Neuronal stem cell (in vitro differentiated cells): ENCODE results near the gene TSSC4.

Experiments used
- DNase-seq: peaks from one replicate; pipeline ENCODE4 v3.0.0-alpha.2; 2013; ENCODE audit warnings: low spot score
- H2AFZ ChIP-seq: one replicate; pipeline ENCODE4 v1.6.1; 2013; ENCODE audit warnings: mild to moderate bottlenecking, low read length, inconsistent platforms
- H2AK5ac ChIP-seq: 2 replicates; pipeline ENCODE4 v1.6.1; 2013; ENCODE audit warnings: low read depth, mild to moderate bottlenecking, inconsistent platforms, low read length, moderate library complexity, mixed read lengths
- H2BK120ac ChIP-seq: 2 replicates; pipeline ENCODE4 v1.6.1; 2013; ENCODE audit warnings: low read depth, mild to moderate bottlenecking, inconsistent platforms, low read length, moderate library complexity, mixed read lengths
- H2BK12ac ChIP-seq: one replicate; pipeline ENCODE4 v1.6.1; 2013; ENCODE audit warnings: low read length, inconsistent platforms
- H2BK15ac ChIP-seq: 2 replicates; pipeline ENCODE4 v1.6.1; 2013; ENCODE audit warnings: mild to moderate bottlenecking, low read length, inconsistent platforms, mixed read lengths
- H2BK5ac ChIP-seq: one replicate; pipeline ENCODE4 v1.6.1; 2013; ENCODE audit warnings: inconsistent platforms, mild to moderate bottlenecking, low read length, moderate library complexity
- H3K14ac ChIP-seq: one replicate; pipeline ENCODE4 v1.6.1; 2013; ENCODE audit warnings: low read length, inconsistent platforms
- H3K18ac ChIP-seq: 2 replicates; pipeline ENCODE4 v1.6.1; 2013; ENCODE audit warnings: low read length, inconsistent platforms
- H3K23ac ChIP-seq: 2 replicates; pipeline ENCODE4 v1.6.1; 2013; ENCODE audit warnings: low read depth, mild to moderate bottlenecking, mixed read lengths, low read length, inconsistent platforms; ENCODE audit not compliant: poor library complexity
- H3K27ac ChIP-seq: replicated peaks from 3 replicates; pipeline ENCODE4 v1.5.1; 2013; ENCODE audit warnings: low read length, inconsistent platforms
- H3K27me3 ChIP-seq, 3 experiments: 2 replicates each; pipeline ENCODE4 v1.6.1; 2013; ENCODE audit warnings: low read length in 3 of 3, mild to moderate bottlenecking in 2 of 3, inconsistent platforms in 1 of 3, low read depth in 1 of 3, mixed read lengths in 1 of 3, moderate library complexity in 1 of 3; ENCODE audit not compliant: control insufficient read depth in 3 of 3, insufficient read depth in 3 of 3
- H3K36me3 ChIP-seq, 2 donors: replicated peaks in 1 of 2; 2 replicates each; pipeline ENCODE4 v1.6.1; 2013; ENCODE audit warnings: low read length in 2 of 2; ENCODE audit not compliant: control insufficient read depth in 2 of 2, insufficient read depth in 2 of 2
- H3K4ac ChIP-seq: 2 replicates; pipeline ENCODE4 v1.6.1; 2013; ENCODE audit warnings: inconsistent platforms, mild to moderate bottlenecking, low read length, moderate library complexity
- H3K4me1 ChIP-seq, 2 donors: 1 replicate in 1 of 2; 2 replicates in 1 of 2; pipeline ENCODE4 v1.6.1; 2013; ENCODE audit warnings: low read length in 2 of 2, low read depth in 1 of 2; ENCODE audit not compliant: control insufficient read depth in 2 of 2, insufficient read depth in 1 of 2
- H3K4me2 ChIP-seq: one replicate; pipeline ENCODE4 v1.6.1; 2013; ENCODE audit warnings: mild to moderate bottlenecking, low read length, inconsistent platforms; ENCODE audit not compliant: insufficient read depth, poor library complexity, severe bottlenecking
- H3K4me3 ChIP-seq, 2 donors: 2 replicates each; pipeline ENCODE4 v1.5.1; 2013; ENCODE audit warnings: low read length in 2 of 2, mild to moderate bottlenecking in 2 of 2, inconsistent platforms in 1 of 2, moderate library complexity in 1 of 2
- H3K79me1 ChIP-seq: one replicate; pipeline ENCODE4 v1.6.1; 2013; ENCODE audit warnings: low read depth, mild to moderate bottlenecking, inconsistent platforms, low read length, moderate library complexity
- H3K9ac ChIP-seq: one replicate; pipeline ENCODE4 v1.6.1; 2013; ENCODE audit warnings: mild to moderate bottlenecking, low read depth, low read length, inconsistent platforms; ENCODE audit not compliant: poor library complexity
- H3K9me3 ChIP-seq, 2 donors: replicated peaks in 1 of 2; 2 replicates each; pipeline versions ENCODE3 to v1.6.1; 2013; ENCODE audit warnings: low read length in 2 of 2, mild to moderate bottlenecking in 2 of 2, inconsistent platforms in 1 of 2, low read depth in 1 of 2, mixed read lengths in 1 of 2, moderate library complexity in 1 of 2; ENCODE audit not compliant: control insufficient read depth in 2 of 2, insufficient read depth in 1 of 2
- H4K8ac ChIP-seq: one replicate; pipeline ENCODE4 v1.6.1; 2013; ENCODE audit warnings: low read depth, mild to moderate bottlenecking, inconsistent platforms, low read length, moderate library complexity
- H4K91ac ChIP-seq: one replicate; pipeline ENCODE4 v1.6.1; 2013; ENCODE audit warnings: low read length, low read depth, mild to moderate bottlenecking, inconsistent platforms; ENCODE audit not compliant: poor library complexity
- WGBS, 2 donors: extraction: QIAGEN DNeasy Blood & Tissue Kit; methylation state at CpG; one replicate each; pipeline ENCODE4 v1.1.7; 2013; ENCODE audit warnings: missing lambda C conversion rate in 2 of 2, mixed read lengths in 1 of 2; ENCODE audit not compliant: insufficient read length in 2 of 2, insufficient replicate concordance in 1 of 2; ENCODE audit errors: extremely low coverage in 2 of 2; 5-methylcytosine and 5-hydroxymethylcytosine counted together

TSSC4 gene

GRCh38 chr11:2436521-2437031 is 36.0 kb downstream of the TSSC4 start:
- peak overlapping the region; percentile 52 for H2BK12ac ChIP-seq
- peaks cover 0 to 2% of the 10 kb centered on the region in 2 donors for H3K36me3 ChIP-seq
- peak overlapping the region; percentile 56 for H3K18ac ChIP-seq
- H3K79me1 ChIP-seq: no peaks in the 10 kb centered on the region
- peak overlapping the region; percentile 37 for H2BK15ac ChIP-seq
- peak overlapping the region; percentile 17 for H4K8ac ChIP-seq
- peak overlapping the region; percentile 94 for H3K23ac ChIP-seq
- DNase-seq: no peak
- peaks cover 0 to 12% (median 10%) of the 10 kb centered on the region in 3 experiments for H3K27me3 ChIP-seq
- no peak overlapping the region for H2AFZ ChIP-seq
- peak overlapping the region; percentile 68 for H3K9ac ChIP-seq
- H3K4ac ChIP-seq: no peak overlapping the region
- H2BK5ac ChIP-seq: no peak overlapping the region
- peaks cover 0 to 10% of the 10 kb centered on the region in 2 donors for H3K9me3 ChIP-seq
- no peak overlapping the region for H4K91ac ChIP-seq
- H3K14ac ChIP-seq: no peak overlapping the region
- no peak overlapping the region for H3K27ac ChIP-seq
- H2BK120ac ChIP-seq: no peak overlapping the region
- WGBS, 2 donors: no CpG with 5 or more reads among the region's 13 CpGs
- H3K4me2 ChIP-seq: no peak overlapping the region
- peaks cover 0 to 2% of the 10 kb centered on the region in 2 donors for H3K4me1 ChIP-seq
- peak overlapping the region; percentile 6 for H2AK5ac ChIP-seq
- no peak overlapping the region for H3K4me3 ChIP-seq

GRCh38 chr11:2437516-2437915 is 37.0 kb downstream of the TSSC4 start:
- no peak overlapping the region for H2BK5ac ChIP-seq
- H3K4ac ChIP-seq: no peak overlapping the region
- no peak overlapping the region for H3K9ac ChIP-seq
- peaks cover 0 to 18% (median 13%) of the 10 kb centered on the region in 3 experiments for H3K27me3 ChIP-seq
- no peaks in the 10 kb centered on the region for H3K79me1 ChIP-seq
- H2AK5ac ChIP-seq: peak overlapping the region; percentile 6
- no peak overlapping the region for H2BK15ac ChIP-seq
- peaks cover 0 to 2% of the 10 kb centered on the region in 2 donors for H3K4me1 ChIP-seq
- no peak overlapping the region for H3K27ac ChIP-seq
- H4K91ac ChIP-seq: no peak overlapping the region
- H3K4me2 ChIP-seq: no peak overlapping the region
- peaks cover under 1 to 10% of the 10 kb centered on the region in 2 donors for H3K9me3 ChIP-seq
- no peak overlapping the region for H2BK120ac ChIP-seq
- H3K4me3 ChIP-seq: no peak overlapping the region
- no peak overlapping the region for H2BK12ac ChIP-seq
- H2AFZ ChIP-seq: no peak overlapping the region
- DNase-seq: no peak
- no CpG with 5 or more reads among the region's 4 CpGs for WGBS, 2 donors
- no peak overlapping the region for H3K18ac ChIP-seq
- H3K14ac ChIP-seq: no peak overlapping the region
- H3K36me3 ChIP-seq: peaks cover 0 to 2% of the 10 kb centered on the region in 2 donors
- no peak overlapping the region for H4K8ac ChIP-seq
- H3K23ac ChIP-seq: no peak overlapping the region

GRCh38 chr11:2439820-2440219 is 39.3 kb downstream of the TSSC4 start:
- Histone ChIP-seq H2AFZ (no peak overlapping the region), H3K4me2 (no peak overlapping the region), H3K27me3 (peaks cover 5 to 36% (median 20%) of the 10 kb centered on the region in 3 experiments), H2BK5ac (no peak overlapping the region), H2BK15ac (no peak overlapping the region), H3K9ac (no peak overlapping the region), H2BK12ac (no peak overlapping the region), H3K23ac (no peak overlapping the region), H3K4ac (no peak overlapping the region), H3K14ac (no peak overlapping the region), H3K27ac (no peak overlapping the region), H2BK120ac (no peak overlapping the region), H3K4me1 (no peaks in the 10 kb centered on the region), H3K79me1 (no peaks in the 10 kb centered on the region), H3K18ac (no peak overlapping the region), H4K91ac (no peak overlapping the region), H3K9me3 (peaks cover 3 to 10% of the 10 kb centered on the region in 2 donors), H2AK5ac (no peak overlapping the region), H4K8ac (no peak overlapping the region), H3K4me3 (no peak overlapping the region), H3K36me3 (no peaks in the 10 kb centered on the region)
- WGBS, 2 donors: no CpG with 5 or more reads among the region's 3 CpGs
- DNase-seq: no peak

GRCh38 chr11:2440646-2441045 is 40.1 kb downstream of the TSSC4 start:
- DNase-seq: no peak
- no CpG with 5 or more reads among the region's 8 CpGs for WGBS, 2 donors
- H2BK15ac ChIP-seq: peak overlapping the region; percentile 89

More at GRCh38 chr11:2440646-2441045, 40.1 kb downstream of the TSSC4 start:
- H3K9me3 ChIP-seq: peaks cover 3 to 10% of the 10 kb centered on the region in 2 donors
- no peak overlapping the region for H3K4ac ChIP-seq
- no peak overlapping the region for H2AFZ ChIP-seq
- no peaks in the 10 kb centered on the region for H3K36me3 ChIP-seq
- no peak overlapping the region for H2BK120ac ChIP-seq
- H2BK5ac ChIP-seq: peak overlapping the region; percentile 53
- H2AK5ac ChIP-seq: peak overlapping the region; percentile 96
- H3K9ac ChIP-seq: no peak overlapping the region
- no peak overlapping the region for H2BK12ac ChIP-seq
- H3K18ac ChIP-seq: no peak overlapping the region
- H3K14ac ChIP-seq: peak overlapping the region; percentile 63
- H3K4me1 ChIP-seq: peaks cover 0 to 2% of the 10 kb centered on the region in 2 donors
- no peak overlapping the region for H4K91ac ChIP-seq
- no peak overlapping the region for H3K23ac ChIP-seq
- H3K4me2 ChIP-seq: no peak overlapping the region
- H3K79me1 ChIP-seq: no peaks in the 10 kb centered on the region
- peaks cover 10 to 42% (median 26%) of the 10 kb centered on the region in 3 experiments for H3K27me3 ChIP-seq
- no peak overlapping the region for H3K4me3 ChIP-seq
- H3K27ac ChIP-seq: no peak overlapping the region
- no peak overlapping the region for H4K8ac ChIP-seq
